ENCODE measurements around the gene KRTAP12-3. TPM values are rescaled to one million over a fixed set of nuclear protein-coding genes. Genes with fewer than 3 reads are reported as not detected.

Gene KRTAP12-3
- total RNA-seq, 3 donors from 2014 or later (not counting 1 experiment from before 2014, with no cell fraction given): 1.0 to 1.1 TPM; not detected in 1

DNA sequence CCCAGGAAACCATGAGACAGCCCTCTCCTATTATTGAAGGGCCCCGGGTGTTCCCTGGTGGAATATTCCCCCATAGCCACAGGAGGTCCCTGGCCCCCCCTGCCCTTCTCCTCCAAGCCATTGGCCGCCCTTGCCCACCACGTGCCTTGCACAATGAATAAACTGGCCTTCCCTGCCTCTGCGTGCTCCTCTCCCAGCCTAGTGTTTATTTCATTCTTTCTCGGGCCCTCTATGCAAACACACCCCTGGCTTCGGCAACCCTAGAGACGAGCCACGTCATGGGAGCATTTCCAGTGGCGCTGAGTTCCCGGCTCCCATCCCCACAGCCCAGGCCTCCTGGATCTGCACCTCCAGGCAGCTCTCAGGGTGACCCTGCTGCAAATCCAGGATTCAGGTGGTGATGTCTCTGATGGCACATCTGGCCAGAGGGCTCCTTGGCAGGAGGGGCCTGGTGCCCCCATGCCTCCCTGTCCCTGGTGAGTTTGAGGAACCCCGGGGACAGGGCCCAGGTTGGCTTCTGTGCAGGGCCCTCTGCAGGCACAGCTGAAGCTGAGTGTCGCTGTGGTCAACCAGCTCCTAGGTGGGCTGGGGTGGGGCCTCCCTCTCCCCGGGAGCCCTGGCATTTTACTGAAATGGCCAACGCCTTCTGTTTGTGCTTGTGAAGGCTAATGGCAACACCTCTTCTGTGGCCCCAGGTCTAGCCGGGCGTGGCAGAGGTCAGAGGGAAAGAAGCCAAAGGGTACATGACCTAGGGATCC is 45.4 kb downstream of the KRTAP12-3 start:
- no peak overlapping the region for H3K4me3 Mint-ChIP-seq
- 57% methylated on average over 16 of the region's 16 CpGs for WGBS (ENCODE audit: insufficient coverage)

DNA sequence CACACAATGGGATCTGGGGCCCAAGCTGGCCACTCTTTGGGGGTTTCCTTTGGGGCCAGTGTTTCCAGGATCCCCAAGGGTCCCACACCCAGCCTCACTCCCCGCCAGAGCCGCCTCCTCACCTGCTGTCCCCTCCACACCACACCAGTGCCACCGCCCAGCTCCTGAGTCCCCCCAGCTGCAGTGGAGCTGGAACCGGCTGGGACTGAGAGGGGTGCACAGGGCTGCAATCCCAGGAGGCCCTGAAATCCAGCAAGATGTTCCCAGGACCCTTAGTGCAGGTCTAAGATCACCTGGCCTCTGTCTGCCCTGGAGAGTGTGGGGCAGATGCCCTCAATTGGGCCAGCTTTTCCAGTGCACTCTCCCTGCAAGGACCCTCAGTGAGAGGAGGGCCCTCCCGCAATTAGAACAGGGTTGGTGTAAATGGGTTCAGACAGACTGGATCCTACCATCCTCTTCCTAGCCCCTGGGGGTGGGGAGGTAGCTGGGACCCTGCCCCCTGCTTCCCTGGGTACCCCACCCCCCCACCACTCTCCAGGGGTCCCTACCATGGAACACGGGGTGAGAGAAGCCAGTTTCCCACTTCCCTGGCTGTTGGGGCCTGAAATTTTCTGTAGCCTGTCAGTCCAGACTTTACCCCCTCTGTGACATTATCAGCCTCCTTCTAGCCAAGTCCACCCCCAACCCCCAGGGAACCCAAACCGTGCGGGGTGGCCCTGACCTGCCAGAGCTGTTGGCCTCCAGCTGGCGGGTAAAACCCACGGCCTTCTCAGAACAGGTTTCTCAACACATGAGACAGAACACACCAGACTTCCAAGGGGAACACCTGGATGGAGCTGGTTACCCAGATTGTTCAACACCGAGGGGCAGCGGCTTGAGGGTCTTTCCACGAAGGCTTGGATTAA is 46.3 kb downstream of the KRTAP12-3 start:
- no peak overlapping the region for H3K4me3 ChIP-seq (ENCODE audit: low read length)
- WGBS (ENCODE audit: insufficient coverage): 42% methylated on average over 12 of the region's 13 CpGs
- intact Hi-C loops (cut with micrococcal nuclease): no loop called here

More for the DNA sequence above, 45.4 kb downstream of the KRTAP12-3 start:
- Mint-ChIP-seq H3K9me3 (peaks cover 0 to 3% of the 10 kb centered on the region in 2 donors), H3K4me1 (peaks cover 9 to 15% of the 10 kb centered on the region in 2 donors), H3K27me3 (ENCODE audit: low read depth in 2 of 2) (peaks cover 66 to 72% of the 10 kb centered on the region in 2 donors), H3K27ac (no peak overlapping the region), H3K36me3 (peaks cover 13% of the 10 kb centered on the region)
- no peaks in the 10 kb centered on the region for H3K36me3 ChIP-seq (ENCODE audit: control insufficient read depth, insufficient read depth, low read length)
- no peak overlapping the region for H3K27ac ChIP-seq (ENCODE audit: low read length)
- peaks cover 56% of the 10 kb centered on the region for H3K27me3 ChIP-seq (ENCODE audit: control insufficient read depth, insufficient read depth, low read length)
- DNase-seq (no peak), ATAC-seq (no peak)
- H3K4me3 ChIP-seq (ENCODE audit: low read length): no peak overlapping the region
- H3K9me3 ChIP-seq (ENCODE audit: control insufficient read depth, insufficient read depth, low read length): peaks cover 9% of the 10 kb centered on the region
- TF ChIP-seq, protein P1, sequence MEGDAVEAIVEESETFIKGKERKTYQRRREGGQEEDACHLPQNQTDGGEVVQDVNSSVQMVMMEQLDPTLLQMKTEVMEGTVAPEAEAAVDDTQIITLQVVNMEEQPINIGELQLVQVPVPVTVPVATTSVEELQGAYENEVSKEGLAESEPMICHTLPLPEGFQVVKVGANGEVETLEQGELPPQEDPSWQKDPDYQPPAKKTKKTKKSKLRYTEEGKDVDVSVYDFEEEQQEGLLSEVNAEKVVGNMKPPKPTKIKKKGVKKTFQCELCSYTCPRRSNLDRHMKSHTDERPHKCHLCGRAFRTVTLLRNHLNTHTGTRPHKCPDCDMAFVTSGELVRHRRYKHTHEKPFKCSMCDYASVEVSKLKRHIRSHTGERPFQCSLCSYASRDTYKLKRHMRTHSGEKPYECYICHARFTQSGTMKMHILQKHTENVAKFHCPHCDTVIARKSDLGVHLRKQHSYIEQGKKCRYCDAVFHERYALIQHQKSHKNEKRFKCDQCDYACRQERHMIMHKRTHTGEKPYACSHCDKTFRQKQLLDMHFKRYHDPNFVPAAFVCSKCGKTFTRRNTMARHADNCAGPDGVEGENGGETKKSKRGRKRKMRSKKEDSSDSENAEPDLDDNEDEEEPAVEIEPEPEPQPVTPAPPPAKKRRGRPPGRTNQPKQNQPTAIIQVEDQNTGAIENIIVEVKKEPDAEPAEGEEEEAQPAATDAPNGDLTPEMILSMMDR (IDR thresholded peaks at IDR 0.05): no peak
- peaks cover 11% of the 10 kb centered on the region for H3K4me1 ChIP-seq (ENCODE audit: control insufficient read depth, insufficient read depth, low read length)
- intact Hi-C loops (cut with micrococcal nuclease): no loop called here

DNA sequence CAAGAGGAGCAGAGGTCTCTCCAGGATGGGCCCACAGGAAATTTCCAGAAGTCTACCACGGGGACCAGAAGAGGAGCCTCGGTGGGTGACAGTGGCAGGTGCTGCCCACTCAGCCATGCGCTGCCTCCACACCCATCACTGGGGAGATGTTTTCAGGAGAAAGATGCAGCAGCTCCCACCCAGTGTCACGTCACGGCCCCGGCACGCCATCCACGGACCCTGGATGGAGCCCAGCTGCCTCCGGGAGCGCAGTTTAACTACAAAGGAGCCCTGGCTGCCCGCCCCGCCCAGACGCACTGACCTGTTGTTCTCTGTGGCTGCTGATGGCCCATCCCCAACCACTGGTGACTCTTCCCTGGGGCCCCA is 46.9 kb downstream of the KRTAP12-3 start:
- Histone ChIP-seq H3K4me1 (ENCODE audit: control insufficient read depth, insufficient read depth, low read length) (peaks cover 18% of the 10 kb centered on the region), H3K27me3 (ENCODE audit: control insufficient read depth, insufficient read depth, low read length) (peaks cover 58% of the 10 kb centered on the region), H3K9me3 (ENCODE audit: control insufficient read depth, insufficient read depth, low read length) (peaks cover 9% of the 10 kb centered on the region), H3K27ac (ENCODE audit: low read length) (no peak overlapping the region), H3K4me3 (ENCODE audit: low read length) (no peak overlapping the region), H3K36me3 (ENCODE audit: control insufficient read depth, insufficient read depth, low read length) (no peaks in the 10 kb centered on the region)
- H3K4me3 Mint-ChIP-seq: no peak overlapping the region
- H3K9me3 Mint-ChIP-seq: peaks cover 0 to 3% of the 10 kb centered on the region in 2 donors
- intact Hi-C loops (cut with micrococcal nuclease): no loop called here
- no peak overlapping the region for H3K27ac Mint-ChIP-seq
- 16% methylated on average over 13 of the region's 13 CpGs for WGBS (ENCODE audit: insufficient coverage)
- H3K36me3 Mint-ChIP-seq: peaks cover 13% of the 10 kb centered on the region
- H3K4me1 Mint-ChIP-seq: peaks cover 9 to 14% of the 10 kb centered on the region in 2 donors
- DNase-seq: no peak
- TF ChIP-seq, protein P1 (IDR thresholded peaks at IDR 0.05): no peak
- peaks cover 66 to 72% of the 10 kb centered on the region in 2 donors for H3K27me3 Mint-ChIP-seq (ENCODE audit: low read depth in 2 of 2)
- no peak for ATAC-seq

More for the DNA sequence above, 46.3 kb downstream of the KRTAP12-3 start:
- peaks cover 13% of the 10 kb centered on the region for H3K36me3 Mint-ChIP-seq
- no peak for DNase-seq
- no peak overlapping the region for H3K27ac Mint-ChIP-seq
- H3K4me3 Mint-ChIP-seq: no peak overlapping the region
- Histone ChIP-seq H3K27ac (ENCODE audit: low read length) (no peak overlapping the region), H3K27me3 (ENCODE audit: control insufficient read depth, insufficient read depth, low read length) (peaks cover 55% of the 10 kb centered on the region), H3K9me3 (ENCODE audit: control insufficient read depth, insufficient read depth, low read length) (peaks cover 9% of the 10 kb centered on the region), H3K4me1 (ENCODE audit: control insufficient read depth, insufficient read depth, low read length) (peaks cover 11% of the 10 kb centered on the region), H3K36me3 (ENCODE audit: control insufficient read depth, insufficient read depth, low read length) (no peaks in the 10 kb centered on the region)
- H3K4me1 Mint-ChIP-seq: peaks cover 9 to 15% of the 10 kb centered on the region in 2 donors
- TF ChIP-seq, protein P1 (IDR thresholded peaks at IDR 0.05): no peak
- ATAC-seq: no peak
- H3K9me3 Mint-ChIP-seq: peaks cover 0 to 3% of the 10 kb centered on the region in 2 donors
- H3K27me3 Mint-ChIP-seq (ENCODE audit: low read depth in 2 of 2): peaks cover 63 to 71% of the 10 kb centered on the region in 2 donors
